ENCODE measurements around the gene TDP2.
"Not testable (repeated sequence)": the region's sequence is repeated elsewhere in the genome, so short reads cannot be mapped to it uniquely, and the experiment has no call there.

Gene TDP2

GRCh38 chr6:24692415-24692814 is 25.7 kb upstream of the TDP2 start:
- H3K36me3 ChIP-seq (ENCODE audit: insufficient read depth, low read length), result peaks cover 3% of the 10 kb centered on the region
- H3K4me1 ChIP-seq (ENCODE audit: insufficient read depth, low read length), result no peaks in the 10 kb centered on the region
- no peak overlapping the region for H2AFZ ChIP-seq (ENCODE audit: low read depth, low read length)
- H3K4me3 ChIP-seq (ENCODE audit: low read length), result no peak overlapping the region
- no peaks in the 10 kb centered on the region for H3K9me3 ChIP-seq (ENCODE audit: low read length)
- H3K27me3 ChIP-seq (ENCODE audit: insufficient read depth, low read length), result no peaks in the 10 kb centered on the region

GRCh38 chr6:24692003-24692402 is 25.3 kb upstream of the TDP2 start:
- no peak overlapping the region for H2AFZ ChIP-seq (ENCODE audit: low read depth, low read length)
- H3K4me1 ChIP-seq (ENCODE audit: insufficient read depth, low read length), result no peaks in the 10 kb centered on the region
- peaks cover 7% of the 10 kb centered on the region for H3K36me3 ChIP-seq (ENCODE audit: insufficient read depth, low read length)
- no peak overlapping the region for H3K4me3 ChIP-seq (ENCODE audit: low read length)
- H3K27me3 ChIP-seq (ENCODE audit: insufficient read depth, low read length), result no peaks in the 10 kb centered on the region
- H3K9me3 ChIP-seq (ENCODE audit: low read length), result no peaks in the 10 kb centered on the region

GRCh38 chr6:24691550-24691949 is 24.9 kb upstream of the TDP2 start:
- Histone ChIP-seq H2AFZ (ENCODE audit: low read depth, low read length) (no peak overlapping the region), H3K4me3 (ENCODE audit: low read length) (no peak overlapping the region), H3K4me1 (ENCODE audit: insufficient read depth, low read length) (no peaks in the 10 kb centered on the region), H3K27me3 (ENCODE audit: insufficient read depth, low read length) (no peaks in the 10 kb centered on the region), H3K36me3 (ENCODE audit: insufficient read depth, low read length) (peaks cover 9% of the 10 kb centered on the region), H3K9me3 (ENCODE audit: low read length) (no peaks in the 10 kb centered on the region)

DNA sequence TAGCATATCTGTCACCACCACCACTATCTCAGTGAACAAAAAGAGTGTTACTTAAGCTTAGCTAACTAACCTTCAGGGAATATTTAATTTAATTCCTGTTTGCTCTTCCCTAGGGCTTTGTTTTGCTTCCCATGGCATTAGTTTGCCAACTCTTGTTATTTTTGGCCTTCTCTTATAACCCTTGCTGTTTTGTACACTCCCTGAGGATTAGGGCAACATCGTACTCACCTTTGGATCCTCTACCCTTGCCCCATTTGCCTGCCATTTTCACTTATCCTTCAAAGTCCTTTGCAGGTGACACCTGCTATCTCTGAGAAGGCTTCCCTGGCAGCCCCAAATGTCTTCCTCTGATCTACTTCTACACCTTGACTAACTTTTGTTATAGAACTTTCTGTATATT is 23.9 kb upstream of the TDP2 start:
- Histone ChIP-seq H2AFZ (ENCODE audit: low read depth, low read length) (no peak overlapping the region), H3K4me1 (ENCODE audit: insufficient read depth, low read length) (no peaks in the 10 kb centered on the region), H3K9me3 (ENCODE audit: low read length) (no peaks in the 10 kb centered on the region), H3K27me3 (ENCODE audit: insufficient read depth, low read length) (no peaks in the 10 kb centered on the region), H3K4me3 (ENCODE audit: low read length) (no peak overlapping the region), H3K36me3 (ENCODE audit: insufficient read depth, low read length) (peaks cover 9% of the 10 kb centered on the region)

- Histone ChIP-seq H2AFZ (ENCODE audit: low read depth, low read length) (no peak overlapping the region), H3K36me3 (ENCODE audit: insufficient read depth, low read length) (peaks cover 9% of the 10 kb centered on the region), H3K4me1 (ENCODE audit: insufficient read depth, low read length) (no peaks in the 10 kb centered on the region), H3K27me3 (ENCODE audit: insufficient read depth, low read length) (no peaks in the 10 kb centered on the region), H3K4me3 (ENCODE audit: low read length) (no peak overlapping the region), H3K9me3 (ENCODE audit: low read length) (no peaks in the 10 kb centered on the region)
Observed at GRCh38 chr6:24689964-24690363, 23.3 kb upstream of the TDP2 start.

DNA sequence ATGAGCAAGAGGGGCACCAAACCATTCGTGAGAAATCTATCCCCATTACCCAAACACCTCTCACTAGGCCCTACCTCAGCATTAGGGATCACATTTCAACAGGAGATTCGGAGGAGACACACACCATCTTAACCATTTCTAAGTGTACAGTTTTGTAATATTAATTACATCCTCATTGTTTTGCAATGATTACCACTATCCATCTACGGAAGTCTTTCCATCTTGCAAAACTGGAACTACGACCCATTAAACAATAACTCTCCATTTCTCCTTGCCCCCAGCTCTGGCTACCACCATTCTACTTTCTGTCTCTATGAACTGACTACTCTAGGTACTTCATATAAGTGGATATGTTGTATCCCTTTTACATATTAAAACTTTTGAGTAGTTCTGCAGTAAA is 20.2 kb upstream of the TDP2 start:
- Histone ChIP-seq H3K9me3 (ENCODE audit: low read length) (no peaks in the 10 kb centered on the region), H2AFZ (ENCODE audit: low read depth, low read length) (no peak overlapping the region), H3K4me1 (ENCODE audit: insufficient read depth, low read length) (no peaks in the 10 kb centered on the region), H3K4me3 (ENCODE audit: low read length) (no peak overlapping the region), H3K27me3 (ENCODE audit: insufficient read depth, low read length) (no peaks in the 10 kb centered on the region), H3K36me3 (ENCODE audit: insufficient read depth, low read length) (peaks cover 9% of the 10 kb centered on the region)

GRCh38 chr6:24686408-24686807 is 19.7 kb upstream of the TDP2 start:
- peaks cover 9% of the 10 kb centered on the region for H3K36me3 ChIP-seq (ENCODE audit: insufficient read depth, low read length)
- no peak overlapping the region for H2AFZ ChIP-seq (ENCODE audit: low read depth, low read length)
- H3K4me1 ChIP-seq (ENCODE audit: insufficient read depth, low read length), result no peaks in the 10 kb centered on the region
- H3K9me3 ChIP-seq (ENCODE audit: low read length), result no peaks in the 10 kb centered on the region
- no peaks in the 10 kb centered on the region for H3K27me3 ChIP-seq (ENCODE audit: insufficient read depth, low read length)
- no peak overlapping the region for H3K4me3 ChIP-seq (ENCODE audit: low read length)

- Histone ChIP-seq H3K36me3 (ENCODE audit: insufficient read depth, low read length) (peaks cover 9% of the 10 kb centered on the region), H3K27me3 (ENCODE audit: insufficient read depth, low read length) (no peaks in the 10 kb centered on the region), H2AFZ (ENCODE audit: low read depth, low read length) (no peak overlapping the region), H3K4me1 (ENCODE audit: insufficient read depth, low read length) (no peaks in the 10 kb centered on the region), H3K4me3 (ENCODE audit: low read length) (no peak overlapping the region), H3K9me3 (ENCODE audit: low read length) (no peaks in the 10 kb centered on the region)
Observed at GRCh38 chr6:24683297-24684296, 16.9 kb upstream of the TDP2 start.

DNA sequence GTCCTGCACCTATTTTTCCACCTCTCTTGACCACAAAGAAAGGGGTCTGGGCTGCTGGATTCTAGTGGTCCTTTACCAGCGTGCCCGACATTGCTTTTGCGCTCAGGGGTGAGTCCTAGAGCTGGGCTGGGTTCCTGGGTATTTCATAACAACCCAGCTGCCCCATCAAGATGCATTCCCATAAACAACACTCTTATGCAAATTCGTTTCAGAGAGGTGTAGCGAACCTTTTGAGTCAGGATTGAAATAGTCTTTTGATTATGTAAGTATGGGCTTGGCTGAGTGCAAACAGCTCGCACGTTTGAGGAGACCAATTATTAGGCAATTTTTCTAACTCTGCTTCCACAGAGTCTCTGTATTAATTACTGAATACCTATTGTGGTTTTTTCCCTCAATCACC is 13.9 kb upstream of the TDP2 start:
- Histone ChIP-seq H3K4me3 (ENCODE audit: low read length) (no peak overlapping the region), H3K27me3 (ENCODE audit: insufficient read depth, low read length) (no peaks in the 10 kb centered on the region), H3K9me3 (ENCODE audit: low read length) (no peaks in the 10 kb centered on the region), H3K4me1 (ENCODE audit: insufficient read depth, low read length) (no peaks in the 10 kb centered on the region), H2AFZ (ENCODE audit: low read depth, low read length) (no peak overlapping the region), H3K36me3 (ENCODE audit: insufficient read depth, low read length) (no peaks in the 10 kb centered on the region)

DNA sequence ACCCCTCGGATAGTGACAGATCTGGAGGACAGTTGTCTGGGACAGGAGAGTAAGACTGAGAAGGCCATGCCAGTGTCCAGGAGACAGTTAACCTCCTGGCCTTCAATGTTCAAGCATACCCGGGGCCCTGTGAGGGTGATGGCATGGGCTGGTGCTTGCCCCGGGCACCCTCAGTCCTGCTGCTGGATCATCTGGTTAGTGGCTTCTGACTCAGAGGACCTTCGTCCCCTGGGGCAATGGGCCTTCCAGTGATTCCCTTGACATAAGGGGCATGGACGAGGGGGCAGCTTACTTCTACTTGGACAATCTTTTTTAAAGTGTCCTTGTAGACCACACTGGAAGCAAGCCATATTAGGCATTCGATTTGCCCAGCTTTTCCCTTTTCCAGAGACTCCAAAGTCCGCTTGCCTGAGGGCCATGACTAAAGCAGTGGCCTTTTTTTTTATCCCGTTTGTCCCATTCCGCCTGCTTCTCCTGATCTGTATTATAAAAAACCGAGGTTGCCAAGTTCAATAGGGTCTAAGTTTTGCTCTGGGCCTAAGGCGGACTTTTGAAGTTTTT is 12.2 kb upstream of the TDP2 start:
- H3K4me3 ChIP-seq (ENCODE audit: low read length); H3K9me3 ChIP-seq (ENCODE audit: low read length); H3K36me3 ChIP-seq (ENCODE audit: insufficient read depth, low read length); H3K27me3 ChIP-seq (ENCODE audit: insufficient read depth, low read length); H2AFZ ChIP-seq (ENCODE audit: low read depth, low read length); H3K4me1 ChIP-seq (ENCODE audit: insufficient read depth, low read length): not testable (repeated sequence)

GRCh38 chr6:24673625-24674024 is 6.9 kb upstream of the TDP2 start:
- H3K4me1 ChIP-seq (ENCODE audit: insufficient read depth, low read length), result no peaks in the 10 kb centered on the region
- H3K9me3 ChIP-seq (ENCODE audit: low read length), result peaks cover 4% of the 10 kb centered on the region
- H3K4me3 ChIP-seq (ENCODE audit: low read length), result no peak overlapping the region
- H2AFZ ChIP-seq (ENCODE audit: low read depth, low read length), result no peak overlapping the region
- no peaks in the 10 kb centered on the region for H3K27me3 ChIP-seq (ENCODE audit: insufficient read depth, low read length)
- no peaks in the 10 kb centered on the region for H3K36me3 ChIP-seq (ENCODE audit: insufficient read depth, low read length)

GRCh38 chr6:24672620-24673182 is 6.0 kb upstream of the TDP2 start:
- no peaks in the 10 kb centered on the region for H3K36me3 ChIP-seq (ENCODE audit: insufficient read depth, low read length)
- H2AFZ ChIP-seq (ENCODE audit: low read depth, low read length), result no peak overlapping the region
- H3K4me1 ChIP-seq (ENCODE audit: insufficient read depth, low read length), result no peaks in the 10 kb centered on the region
- H3K9me3 ChIP-seq (ENCODE audit: low read length), result peaks cover 4% of the 10 kb centered on the region
- H3K27me3 ChIP-seq (ENCODE audit: insufficient read depth, low read length), result no peaks in the 10 kb centered on the region
- H3K4me3 ChIP-seq (ENCODE audit: low read length), result no peak overlapping the region

- not testable (repeated sequence) for H2AFZ ChIP-seq (ENCODE audit: low read depth, low read length); H3K27me3 ChIP-seq (ENCODE audit: insufficient read depth, low read length); H3K36me3 ChIP-seq (ENCODE audit: insufficient read depth, low read length); H3K4me3 ChIP-seq (ENCODE audit: low read length); H3K4me1 ChIP-seq (ENCODE audit: insufficient read depth, low read length); H3K9me3 ChIP-seq (ENCODE audit: low read length)
Observed at GRCh38 chr6:24671077-24671476, 4.4 kb upstream of the TDP2 start.
